Smooth muscle cell of the brain vasculature (primary cell): Measurements from ENCODE around the gene CD58.

Experiments used
- DNase-seq: peaks from one replicate; pipeline ENCODE4 v3.0.0-alpha.2; 2012; ENCODE audit warnings: low read depth, low spot score

Gene CD58

GRCh38 chr1:116493484-116494352, 77.1 kb downstream of the CD58 start:
- DNase-seq, result no peak

GRCh38 chr1:116493036-116493435, 77.8 kb downstream of the CD58 start:
- DNase-seq, result no peak

- DNase-seq, result no peak
These were observed 78.4 kb downstream of the CD58 start for GRCh38 chr1:116492358-116492811.

GRCh38 chr1:116491700-116492357, 79.0 kb downstream of the CD58 start:
- no peak for DNase-seq

GRCh38 chr1:116490588-116490987, 80.2 kb downstream of the CD58 start:
- no peak for DNase-seq

- DNase-seq, result no peak
These were observed 81.6 kb downstream of the CD58 start for GRCh38 chr1:116489231-116489697.

GRCh38 chr1:116488071-116488470, 82.8 kb downstream of the CD58 start:
- no peak for DNase-seq

GRCh38 chr1:116487583-116487982, 83.2 kb downstream of the CD58 start:
- no peak for DNase-seq

- no peak for DNase-seq
These were observed 83.8 kb downstream of the CD58 start for GRCh38 chr1:116487031-116487430.

GRCh38 chr1:116486424-116486823, 84.4 kb downstream of the CD58 start:
- no peak for DNase-seq

GRCh38 chr1:116485976-116486375, 84.8 kb downstream of the CD58 start:
- DNase-seq, result no peak

- peak; percentile 63 for DNase-seq
These were observed 85.6 kb downstream of the CD58 start for GRCh38 chr1:116485071-116485735.

GRCh38 chr1:116483481-116484309, 87.1 kb downstream of the CD58 start:
- DNase-seq, result no peak

- DNase-seq, result no peak
These were observed 88.3 kb downstream of the CD58 start for GRCh38 chr1:116482490-116482889.

GRCh38 chr1:116481934-116482333, 88.9 kb downstream of the CD58 start:
- no peak for DNase-seq

- DNase-seq, result no peak
These were observed 92.2 kb downstream of the CD58 start for GRCh38 chr1:116478621-116479020.

- no peak for DNase-seq
These were observed 93.4 kb downstream of the CD58 start for GRCh38 chr1:116477429-116477828.

GRCh38 chr1:116476321-116476720, 94.5 kb downstream of the CD58 start:
- no peak for DNase-seq

GRCh38 chr1:116475850-116476218, 95.0 kb downstream of the CD58 start:
- DNase-seq, result no peak

- no peak for DNase-seq
These were observed 95.6 kb downstream of the CD58 start for GRCh38 chr1:116474921-116475849.
